Measurements from ENCODE around the gene CSPG4.
"Not testable (repeated sequence)": the region's sequence is repeated elsewhere in the genome, so short reads cannot be mapped to it uniquely, and the experiment has no call there.

The CSPG4 gene

DNA sequence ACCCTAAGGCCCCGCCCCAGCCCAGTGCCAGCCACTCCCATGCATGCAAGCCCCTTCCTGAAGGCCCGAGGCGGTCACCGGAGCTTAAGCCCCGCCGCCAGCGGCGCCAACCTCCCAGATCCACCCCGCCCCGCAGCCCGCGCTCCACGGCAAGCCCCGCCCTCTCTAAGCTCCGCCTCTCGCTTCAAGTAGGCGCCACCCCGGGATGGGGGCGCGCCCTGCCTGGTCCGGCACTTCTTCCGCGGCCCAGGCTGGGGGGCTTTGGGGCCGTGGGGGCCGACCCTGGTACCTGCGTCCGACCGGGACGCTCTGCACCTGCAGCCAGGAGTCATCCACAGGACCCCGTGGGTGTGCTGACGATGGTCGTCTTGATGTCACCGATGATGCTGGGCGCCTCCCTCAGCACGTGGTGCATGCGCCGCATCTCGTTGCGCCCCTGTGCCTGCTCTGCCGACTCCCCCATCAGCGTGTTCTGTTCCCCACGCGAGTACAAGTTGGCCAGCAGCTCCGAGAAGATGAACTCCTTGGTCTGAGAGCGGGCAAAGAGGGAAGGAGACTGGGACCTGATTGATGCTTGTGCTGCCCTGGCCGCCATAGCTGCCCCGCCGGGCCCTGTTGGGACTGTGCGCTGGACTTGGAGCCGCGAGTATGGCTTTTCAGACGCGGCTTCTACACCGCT, 26.1 kb upstream of the CSPG4 start:
- DNase-seq, result peak; percentile 96

DNA sequence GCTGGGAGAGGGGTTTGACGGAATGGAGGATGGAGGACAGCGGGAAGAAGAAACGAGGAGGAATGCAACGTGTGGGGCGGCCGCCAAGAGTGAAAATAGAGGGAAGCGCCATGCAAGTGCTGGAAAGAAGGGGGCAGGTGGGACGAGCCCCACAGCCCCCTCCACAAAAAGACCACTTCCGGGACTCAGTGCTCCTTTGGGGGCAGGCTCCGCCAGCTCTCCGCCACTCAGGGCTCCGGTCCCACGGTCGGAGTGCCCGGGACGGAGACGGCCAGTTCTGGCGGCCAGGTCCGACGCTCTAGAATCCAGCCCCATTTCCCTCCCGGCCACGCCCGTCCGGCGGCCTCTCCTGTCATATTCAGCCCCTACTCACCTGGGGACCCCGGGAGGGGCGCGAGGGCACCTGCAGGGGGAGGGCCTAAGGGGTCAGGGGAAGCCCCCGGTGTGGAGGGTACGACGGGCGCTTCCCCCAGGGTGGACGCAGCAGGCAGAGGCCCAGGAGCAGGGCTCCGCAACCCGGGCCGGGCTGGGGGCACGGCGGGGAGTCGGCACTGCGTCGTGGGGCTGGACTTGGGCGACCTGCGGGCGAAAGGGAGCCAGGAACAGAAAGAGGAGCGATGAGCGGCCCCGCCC, 25.5 kb upstream of the CSPG4 start:
- no peak for DNase-seq

DNA sequence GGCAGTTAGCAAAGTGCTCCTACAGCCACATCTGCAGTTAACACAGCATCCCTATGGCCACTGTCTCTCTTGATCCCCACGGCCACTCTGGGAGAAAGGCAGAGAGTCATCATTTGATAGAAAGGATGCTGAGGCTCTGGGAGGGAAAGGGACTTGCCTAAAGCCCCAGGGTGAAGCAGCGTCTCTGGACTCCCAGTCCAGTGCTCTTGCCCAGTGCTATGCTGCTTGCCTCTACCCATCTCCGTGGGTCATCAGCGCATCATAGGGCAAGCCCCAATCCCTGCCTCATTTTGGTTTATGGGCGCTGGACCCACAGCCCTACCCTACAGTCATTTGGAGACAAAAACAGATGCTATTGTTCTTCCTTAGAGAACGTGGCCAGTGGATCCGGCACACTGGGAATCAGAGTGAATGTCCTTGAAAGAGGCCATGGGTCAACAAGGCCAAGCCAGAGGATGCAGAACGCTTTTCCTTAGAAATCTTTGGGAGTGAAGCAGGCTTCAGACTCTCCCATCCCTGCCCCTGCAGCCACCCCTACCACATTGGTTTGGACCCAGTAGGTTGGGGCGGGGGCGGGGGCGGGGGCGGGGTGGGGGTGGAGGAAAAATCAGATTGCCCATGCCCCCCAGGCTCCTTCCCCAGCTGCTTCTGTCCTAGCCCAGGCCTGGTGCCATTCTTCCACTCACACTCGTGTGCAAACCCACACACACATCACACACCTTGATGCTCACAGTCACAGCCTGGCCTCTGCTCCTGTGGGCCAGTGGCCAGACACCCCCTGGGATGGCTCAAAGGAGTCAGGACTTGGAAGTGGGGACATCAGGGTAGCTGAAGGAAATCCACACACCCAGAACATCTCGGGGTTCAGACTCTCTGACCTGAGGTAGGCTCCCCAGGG, 24.7 kb upstream of the CSPG4 start:
- DNase-seq, result not testable (repeated sequence)

DNA sequence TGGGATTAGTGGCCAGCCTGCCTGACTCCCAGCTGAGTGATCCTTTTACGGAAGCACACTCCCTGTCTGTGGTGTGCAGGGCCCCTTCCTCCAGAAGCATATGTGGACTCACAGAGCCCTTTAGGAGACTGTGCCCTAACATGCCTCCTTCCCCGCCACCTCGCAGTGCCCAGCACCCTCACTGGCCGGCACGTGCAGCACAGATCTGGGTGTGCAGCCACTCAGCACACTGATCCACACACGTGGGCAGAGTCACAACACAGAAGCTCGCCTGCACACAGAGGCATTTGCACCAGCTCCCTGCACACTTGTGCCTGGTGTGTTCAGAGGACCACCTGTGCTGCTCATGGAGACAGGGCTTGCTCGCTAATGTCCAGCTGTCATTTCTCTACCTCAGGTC, 23.6 kb upstream of the CSPG4 start:
- DNase-seq, result no peak

DNA sequence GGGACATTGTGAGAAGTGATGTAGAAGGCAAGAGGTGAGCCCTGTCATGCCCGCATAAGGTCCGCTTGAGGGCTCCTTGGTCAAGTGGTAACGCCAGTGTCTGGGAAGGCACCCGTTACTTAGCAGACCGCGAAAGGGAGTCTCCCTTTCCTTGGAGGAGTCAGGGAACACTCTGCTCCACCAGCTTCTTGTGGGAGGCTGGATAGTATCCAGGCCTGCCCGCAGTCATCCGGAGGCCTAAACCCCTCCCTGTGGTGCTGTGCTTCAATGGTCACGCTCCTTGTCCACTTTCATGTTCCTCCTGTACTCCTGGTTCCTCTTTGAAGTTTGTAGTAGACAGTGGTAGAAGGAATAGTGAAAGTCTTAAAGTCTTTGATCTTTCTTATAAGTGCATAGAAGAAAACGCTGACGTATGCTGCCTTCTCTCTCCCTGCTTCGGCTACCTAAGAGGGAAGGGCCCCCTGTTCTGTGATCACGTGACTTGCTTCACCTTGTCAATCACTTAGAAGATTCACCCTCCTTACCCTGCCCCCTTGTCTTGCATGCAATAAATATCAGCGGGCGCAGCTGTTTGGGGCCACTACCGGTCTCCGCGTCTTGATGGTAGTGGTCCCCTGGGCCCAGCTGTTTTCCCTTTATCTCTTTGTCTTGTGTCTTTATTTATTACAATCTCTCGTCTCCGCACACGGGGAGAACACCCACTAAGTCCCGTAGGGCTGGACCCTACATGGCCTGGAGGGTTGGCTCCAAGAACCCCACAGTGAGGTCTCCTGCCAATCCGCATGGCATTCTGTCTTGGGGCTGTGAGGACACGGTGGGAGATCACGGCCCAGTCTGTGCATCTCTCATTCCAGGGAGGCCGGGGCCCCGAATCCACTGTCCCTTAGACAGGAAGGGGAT, 22.5 kb upstream of the CSPG4 start:
- DNase-seq, result peak; percentile 40

DNA sequence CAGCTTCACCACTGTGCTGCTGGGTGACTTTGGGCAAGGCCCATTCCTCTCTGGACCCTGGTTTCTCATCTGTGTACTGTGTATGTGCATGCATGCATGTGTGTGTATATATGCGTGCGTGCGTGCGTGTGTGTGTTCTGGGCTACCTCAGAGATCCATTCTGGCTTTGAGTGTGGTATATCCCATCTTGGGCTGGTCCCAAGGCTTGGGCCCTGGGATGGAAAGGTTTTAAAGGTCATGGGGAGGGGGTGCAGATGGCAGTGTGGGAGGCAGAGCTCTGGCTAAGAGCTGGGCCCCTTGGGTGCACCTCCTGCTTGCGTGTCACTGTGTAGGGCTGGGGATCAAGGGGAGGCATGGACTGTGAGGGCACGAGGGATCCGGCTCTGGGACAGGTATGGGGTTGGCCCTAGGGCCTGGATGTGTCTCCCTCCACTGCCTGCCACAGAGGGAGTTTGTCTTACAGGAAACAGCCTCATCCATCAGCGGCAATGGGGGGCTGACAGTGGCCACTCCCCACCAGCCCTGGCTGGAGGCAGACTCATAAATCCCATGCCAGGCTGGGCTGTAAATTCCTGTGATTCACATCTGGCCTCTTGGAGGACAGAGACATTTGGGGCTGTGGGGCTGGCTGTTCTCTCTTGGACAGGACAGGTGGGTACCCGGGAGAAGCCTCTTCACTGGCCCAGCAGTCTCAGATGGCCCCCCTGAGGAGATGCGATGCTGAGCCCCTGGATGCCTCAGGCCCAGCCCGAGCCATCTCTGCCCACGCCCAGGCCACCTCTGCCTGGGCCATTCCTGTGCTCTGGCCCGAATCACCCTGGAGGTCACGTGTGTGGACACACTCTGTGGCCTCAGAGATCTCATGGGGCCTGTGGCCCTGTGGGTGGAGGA, 21.4 kb upstream of the CSPG4 start:
- DNase-seq, result no peak

DNA sequence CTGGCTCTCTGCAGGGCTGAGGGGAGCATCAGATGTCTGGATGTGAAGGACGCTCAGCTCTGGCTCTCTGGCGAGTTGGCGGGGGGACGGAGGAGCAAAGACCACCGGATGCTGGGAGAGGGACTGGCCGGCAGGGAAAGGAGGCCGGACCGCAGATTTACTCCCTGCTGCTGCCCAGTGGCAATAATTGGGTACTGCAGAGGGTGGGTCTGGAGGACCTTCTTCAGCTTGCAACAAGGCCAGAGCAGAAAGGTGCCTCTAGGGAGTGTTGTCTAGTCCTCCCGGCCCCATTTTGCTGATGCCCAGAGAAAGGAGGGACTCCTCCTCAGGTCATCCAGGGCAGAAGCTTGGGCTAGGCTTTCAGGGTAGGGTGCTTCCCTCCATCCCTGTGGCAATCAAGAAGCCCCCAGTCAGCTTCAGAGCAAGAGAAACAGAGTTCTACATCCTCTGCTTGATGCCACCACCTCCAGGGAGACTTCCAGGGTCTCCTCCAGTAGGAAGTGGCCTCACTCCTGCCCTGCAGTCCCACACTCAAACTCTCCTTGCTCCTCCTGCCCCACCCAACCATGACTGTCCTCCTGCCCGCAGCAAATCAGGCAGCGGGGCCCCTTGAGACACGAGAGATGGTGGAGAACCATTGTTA, 20.3 kb upstream of the CSPG4 start:
- DNase-seq, result peak; percentile 64

DNA sequence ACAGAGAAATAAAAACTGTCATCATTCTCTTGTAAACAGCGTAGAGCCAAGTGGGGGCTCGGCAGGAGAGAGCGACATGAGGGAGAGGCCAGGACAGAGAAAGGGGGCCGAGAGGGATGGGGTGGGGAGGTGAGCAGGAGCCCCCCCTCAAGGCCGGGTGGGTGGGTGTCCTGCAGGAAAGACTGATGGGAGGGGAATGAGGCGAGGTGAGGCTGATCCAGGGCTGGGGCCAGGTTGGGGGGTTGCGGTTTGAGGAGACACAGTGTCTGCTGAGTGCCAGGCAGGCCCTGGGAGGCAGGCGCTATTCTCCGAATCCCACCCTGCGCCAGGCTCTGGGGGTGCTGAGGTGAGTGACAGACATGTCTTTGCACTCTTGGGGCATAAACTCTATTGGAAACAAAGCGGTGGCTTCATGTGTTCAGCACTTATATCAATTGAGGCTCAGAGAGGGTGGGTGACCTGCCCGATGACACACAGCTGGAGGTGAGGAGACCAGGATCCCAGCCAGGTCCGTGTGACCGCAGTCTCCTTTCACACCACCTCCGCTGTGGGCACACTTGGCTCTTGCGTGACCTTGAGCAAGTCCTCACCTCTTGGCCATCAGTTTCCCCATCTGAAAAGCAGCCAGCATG, 19.6 kb upstream of the CSPG4 start:
- DNase-seq, result no peak

DNA sequence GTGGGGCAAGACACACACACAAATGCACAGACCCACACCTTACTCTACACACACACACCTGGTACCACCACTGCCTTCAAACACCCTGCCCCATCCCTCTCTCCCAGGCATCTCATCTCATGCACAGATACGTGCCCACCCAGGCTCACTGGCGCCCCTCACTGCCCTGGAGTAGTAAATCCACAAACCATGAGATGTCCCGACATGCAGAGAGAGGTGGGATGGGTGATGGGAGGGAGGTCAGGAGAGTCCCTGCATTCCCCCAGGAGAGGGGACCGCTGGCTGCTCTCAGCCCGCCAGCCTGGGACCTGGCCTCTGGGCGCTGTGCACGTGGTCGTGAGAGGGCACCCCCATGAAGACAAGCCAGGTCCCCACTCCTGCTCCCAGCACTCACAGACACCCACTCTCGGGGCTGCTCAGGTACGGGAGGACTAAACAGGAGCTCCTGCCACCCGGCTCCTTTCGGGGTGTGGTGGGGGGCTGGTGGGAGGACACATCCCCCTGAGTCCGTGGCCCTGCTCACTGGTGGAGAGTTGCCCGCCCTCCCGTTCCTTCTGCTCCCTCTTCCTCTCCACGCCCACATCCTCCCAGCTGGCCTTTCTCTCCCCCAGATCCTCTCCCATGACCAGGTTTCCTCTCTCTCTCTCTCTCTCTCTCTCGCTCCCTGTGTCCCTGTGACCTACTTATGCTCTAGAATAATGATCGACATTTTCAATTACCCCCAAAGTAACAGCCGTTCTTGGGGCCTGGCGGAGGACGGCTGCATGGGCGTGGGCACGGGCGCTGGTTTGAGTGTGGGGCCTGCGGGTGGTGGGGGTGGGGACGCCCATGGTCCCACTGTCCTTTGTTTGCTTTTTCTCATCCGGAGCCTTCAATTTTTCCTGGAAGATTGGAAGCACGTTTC, 18.9 kb upstream of the CSPG4 start:
- peak; percentile 32 for DNase-seq

DNA sequence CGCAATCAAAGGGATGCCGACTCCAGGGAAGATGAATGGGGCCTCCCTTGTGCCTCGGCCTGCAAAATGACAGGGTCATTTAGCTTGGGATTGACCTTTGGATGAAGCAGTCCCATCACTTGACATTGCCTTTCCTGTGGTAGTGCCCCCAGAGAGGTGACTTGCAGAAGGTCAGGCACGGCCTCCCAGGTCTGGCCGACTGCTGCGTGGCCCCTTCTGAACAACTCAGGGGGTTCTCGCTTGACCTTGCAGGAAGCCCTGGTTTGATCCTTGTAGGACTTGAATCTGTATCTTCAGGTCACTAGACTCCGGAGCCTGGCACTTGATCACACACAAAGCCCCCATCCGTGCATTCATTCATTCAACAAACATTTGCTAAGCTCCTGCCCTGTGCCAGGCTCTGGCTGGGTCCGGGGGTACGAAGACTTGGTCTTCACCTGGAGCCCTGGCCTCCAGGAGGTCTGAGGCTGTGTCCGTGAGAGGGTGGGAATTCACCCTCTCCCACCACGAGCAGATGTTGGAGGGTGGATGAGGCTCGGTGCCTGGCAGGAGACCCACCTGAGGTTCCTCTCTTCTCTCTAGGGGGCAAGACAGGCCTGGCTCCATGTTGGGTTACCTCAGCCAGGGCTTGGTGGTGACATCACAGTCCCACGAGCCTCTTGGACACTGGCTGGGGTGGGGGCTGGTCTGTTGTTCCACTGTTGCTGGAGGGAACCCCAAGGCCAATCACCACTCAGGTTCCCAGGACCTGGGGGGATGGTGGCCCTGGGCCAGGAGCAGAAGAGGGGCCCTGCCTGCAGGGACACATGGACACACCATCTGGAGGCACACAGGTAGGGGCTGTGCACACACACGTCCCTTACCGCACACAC, 18.0 kb upstream of the CSPG4 start:
- not testable (repeated sequence) for DNase-seq

DNA sequence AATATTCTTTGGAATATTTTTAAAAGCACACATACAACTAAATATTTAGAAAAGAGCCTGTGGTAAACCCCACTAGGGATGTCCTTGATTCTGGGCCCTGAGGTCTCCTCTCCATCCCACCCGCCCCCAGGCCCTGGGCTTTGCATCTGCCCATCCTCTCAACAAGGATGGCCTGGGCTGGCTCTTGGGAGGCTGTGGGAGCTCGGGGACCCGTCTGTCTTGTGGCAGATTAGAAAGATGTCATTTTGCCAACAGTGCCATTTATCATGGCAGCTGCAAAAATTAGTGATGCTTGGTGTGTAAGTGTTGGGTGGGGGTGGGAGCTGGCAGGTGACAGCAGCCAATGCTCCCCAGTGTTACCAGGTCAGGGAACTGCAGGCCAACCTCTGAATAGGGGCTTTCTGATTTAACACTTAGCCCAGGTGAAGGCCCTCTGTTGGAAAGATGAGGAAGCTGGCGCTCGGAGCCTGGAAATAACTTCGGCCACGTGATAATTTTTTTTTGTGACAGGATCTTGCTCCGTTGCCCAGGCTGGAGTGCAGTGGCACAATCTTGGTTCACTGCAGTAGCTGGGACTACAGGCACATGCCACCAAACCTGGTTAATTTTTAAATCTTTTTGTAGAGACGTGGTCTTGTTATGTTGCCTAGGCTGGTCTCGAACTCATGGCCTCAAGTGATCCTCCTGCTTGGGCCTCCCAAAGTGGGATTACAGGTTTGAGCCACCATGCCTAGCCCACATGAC, 16.9 kb upstream of the CSPG4 start:
- DNase-seq, result no peak

DNA sequence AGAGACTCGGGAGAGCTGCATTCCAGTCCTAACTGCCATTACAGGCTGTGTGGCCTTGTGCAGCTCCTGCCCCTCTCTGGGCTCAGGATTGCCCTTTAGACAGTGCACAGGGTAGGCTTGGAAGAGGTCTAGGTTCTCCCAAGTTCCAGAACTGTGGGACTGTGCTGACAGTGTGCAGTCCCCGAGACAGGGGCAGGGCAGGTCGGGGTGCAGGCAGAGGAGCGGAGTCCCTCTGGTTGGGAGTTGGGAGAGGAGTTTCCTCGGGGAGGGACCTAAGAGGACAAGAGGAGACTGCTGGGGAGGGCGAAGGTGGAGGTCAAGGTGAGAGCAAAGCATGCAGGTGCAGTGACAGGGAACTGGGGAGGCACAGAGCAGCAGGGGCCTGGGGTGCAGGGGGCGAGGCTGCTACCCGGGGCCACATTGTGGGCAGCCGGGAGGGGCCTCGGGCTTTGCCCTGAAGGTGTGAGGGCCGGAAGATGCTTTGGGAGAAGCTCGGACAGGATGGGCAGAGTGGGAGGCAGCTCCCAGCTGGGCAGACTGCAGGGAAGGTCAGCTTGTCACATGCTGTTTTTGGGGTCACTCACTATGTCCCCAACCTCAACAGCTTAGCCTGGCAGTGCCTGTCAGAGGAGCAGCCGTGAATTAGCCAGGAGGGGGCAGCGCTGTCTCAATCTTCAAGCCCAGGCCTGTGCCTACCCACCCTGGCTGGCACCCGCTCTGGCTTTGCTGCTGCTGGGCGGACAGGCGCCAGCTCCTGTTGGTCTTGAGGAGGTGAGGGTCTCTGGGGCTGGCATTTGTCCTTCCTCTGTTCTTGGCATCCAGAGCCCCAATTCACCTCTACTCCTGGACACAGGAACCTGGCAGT, 15.4 kb upstream of the CSPG4 start:
- peak; percentile 71 for DNase-seq

DNA sequence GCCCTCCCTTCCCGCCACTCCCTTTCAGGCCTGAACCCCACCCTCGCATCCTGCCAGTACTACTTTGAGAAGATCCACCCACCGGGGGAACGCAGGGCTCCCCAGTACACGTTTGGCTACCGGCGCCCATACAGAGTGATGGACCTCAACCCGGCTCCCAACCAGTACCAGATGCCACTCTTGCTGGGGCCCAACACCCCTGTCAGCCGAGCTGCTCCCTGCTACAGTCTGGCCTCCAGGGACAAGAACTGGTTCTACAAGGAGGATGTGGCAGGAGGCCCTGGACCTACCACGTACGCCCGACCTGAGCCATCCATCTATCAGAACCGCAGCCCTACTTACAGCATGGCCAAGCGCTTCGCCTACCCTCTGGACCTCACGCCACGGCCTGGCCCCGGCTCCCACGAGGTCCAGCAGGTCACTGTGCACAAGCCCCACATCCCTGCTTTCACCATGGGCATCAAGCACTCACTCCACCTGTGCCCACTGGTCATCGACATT, 14.4 kb upstream of the CSPG4 start:
- no peak for DNase-seq

DNA sequence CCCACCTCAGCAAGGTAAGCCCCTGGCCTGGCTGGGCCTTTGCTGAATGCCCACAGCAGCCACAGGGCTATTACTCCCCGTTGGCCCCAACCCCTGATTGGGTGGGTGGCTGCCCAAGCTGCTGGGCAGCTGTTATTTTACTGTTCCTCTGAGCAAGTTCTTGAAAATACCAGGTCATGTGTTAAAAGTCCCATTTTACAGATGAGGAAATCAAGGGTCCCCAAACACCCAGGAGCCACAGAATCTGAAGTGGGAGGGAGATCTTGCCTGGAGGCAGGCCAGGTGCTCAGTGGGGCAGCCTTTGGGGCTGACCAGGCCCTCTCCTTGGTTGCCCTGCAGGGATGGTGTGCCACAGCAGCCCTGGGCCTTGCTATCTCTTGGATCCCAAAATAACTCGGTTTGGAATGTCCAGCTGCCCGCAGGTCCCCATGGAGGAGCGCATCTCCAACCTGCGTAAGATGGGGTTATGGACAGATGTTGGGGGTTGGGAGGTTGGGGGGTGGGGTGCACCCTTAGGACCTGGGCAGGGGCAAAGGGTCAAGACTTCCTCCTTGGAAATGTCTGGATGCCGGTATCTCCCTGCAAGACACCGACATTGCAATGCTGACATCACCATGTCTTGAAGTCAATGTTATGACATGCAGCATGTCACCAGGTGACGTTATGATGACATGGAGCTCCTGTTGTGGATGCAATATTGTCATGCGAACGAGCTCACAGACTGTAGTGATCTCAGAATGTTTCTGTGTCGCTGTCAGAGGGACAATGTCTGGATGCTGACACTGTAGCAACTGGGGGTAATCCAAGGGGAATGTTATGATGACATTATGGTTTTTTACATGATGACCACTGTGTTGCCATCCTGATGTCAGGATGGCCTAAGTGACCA, 13.3 kb upstream of the CSPG4 start:
- no peak for DNase-seq

DNA sequence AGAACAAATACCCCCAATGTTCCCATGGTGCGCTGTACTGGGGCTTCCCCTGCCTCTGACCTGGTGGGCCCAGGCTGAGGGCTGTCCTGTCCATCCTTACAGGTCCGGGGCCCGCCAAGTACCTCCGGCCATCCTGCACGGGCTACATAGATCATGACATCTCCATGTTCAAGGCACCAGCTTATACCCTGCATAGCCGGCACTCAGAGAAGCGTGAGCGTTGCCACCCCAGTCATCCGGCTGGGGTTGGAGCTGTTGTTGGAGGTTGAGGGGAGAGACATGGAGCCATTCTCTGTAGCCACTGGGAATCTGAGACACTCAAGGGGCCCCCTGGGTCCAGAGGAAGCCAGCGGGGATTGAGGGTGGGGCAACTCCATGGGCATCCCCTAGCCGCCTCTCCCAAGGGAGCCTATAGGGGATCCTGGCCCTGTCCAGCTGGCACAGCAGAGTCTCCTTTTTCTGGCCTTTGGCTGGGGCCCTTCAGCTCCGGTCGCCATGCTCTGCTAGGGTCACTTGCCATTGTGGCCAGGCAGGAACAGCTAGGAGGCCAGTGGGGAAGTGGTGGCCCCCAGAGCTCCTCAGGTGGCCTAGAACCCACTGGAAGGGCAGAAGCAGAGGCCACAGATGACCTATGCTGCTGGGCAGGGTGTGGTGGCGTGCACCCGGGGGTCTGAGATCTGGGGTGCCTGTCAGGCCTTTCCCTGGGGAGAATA, 12.5 kb upstream of the CSPG4 start:
- no peak for DNase-seq
